Right atrium auricular region (tissue), 2 donors: ENCODE measurements around the gene ACR. TPM values are rescaled to one million over a fixed set of nuclear protein-coding genes. Genes with fewer than 3 reads are reported as not detected.

Experiments used
- DNase-seq: peaks from one replicate; pipeline ENCODE4 v3.0.0-alpha.2; 2019; ENCODE audit warnings: low spot score
- H3K27ac ChIP-seq, 2 donors: fragments of 200-600 bp; sonication (generic); 1 replicate in 1 of 2; 2 replicates in 1 of 2; pipeline ENCODE4 v1.5.1; 2016 to 2019
- H3K27me3 ChIP-seq, 2 donors: fragments of 200-600 bp; sonication (generic); one replicate each; pipeline versions ENCODE4 v1.5.1 to v1.6.0; 2017 to 2019
- H3K36me3 ChIP-seq: fragments of 200-600 bp; sonication (generic); one replicate; pipeline ENCODE4 v1.5.1; 2016
- H3K4me1 ChIP-seq, 2 donors: fragments of 200-600 bp; sonication (generic); one replicate each; pipeline versions ENCODE4 v1.5.1 to v1.6.0; 2017 to 2019
- H3K4me3 ChIP-seq, 2 donors: fragments of 200-600 bp; sonication (generic); 1 replicate in 1 of 2; 2 replicates in 1 of 2; pipeline ENCODE4 v1.5.1; 2017 to 2019; ENCODE audit warnings: mild to moderate bottlenecking in 1 of 2, moderate library complexity in 1 of 2
- H3K9me3 ChIP-seq, 2 donors: fragments of 200-600 bp; sonication (generic); one replicate each; pipeline ENCODE4 v1.5.1; 2019
- CTCF ChIP-seq, 2 donors: fragments of 200-600 bp; sonication (generic); IDR thresholded peaks; one replicate each; pipeline ENCODE4 v1.5.1; 2019; ENCODE audit warnings: antibody characterized with exemption in 2 of 2
- total RNA-seq, 2 donors: library from RNA; depleted of rRNA; stranded (reverse); fragments of >200 nt; gene quantifications; one replicate each; pipeline ENCODE4 v1.1.0, GENCODE V29; 2016

Gene ACR
- total RNA-seq, 2 donors from 2014 or later, result 0.39 TPM; not detected in 1

- no peak overlapping the region for H3K27ac ChIP-seq
- H3K4me1 ChIP-seq, result peaks cover 0 to 27% of the 10 kb centered on the region in 2 donors
- no peak overlapping the region for H3K4me3 ChIP-seq
- no peaks in the 10 kb centered on the region for H3K36me3 ChIP-seq
- H3K27me3 ChIP-seq, result no peaks in the 10 kb centered on the region
- TF ChIP-seq CTCF (IDR thresholded peaks at IDR 0.05), result no peak
- no peaks in the 10 kb centered on the region for H3K9me3 ChIP-seq
- DNase-seq, result no peak
Observed at GRCh38 chr22:50701428-50702154, 36.4 kb upstream of the ACR start.

- Histone ChIP-seq H3K27me3 (no peaks in the 10 kb centered on the region), H3K27ac (no peak overlapping the region), H3K9me3 (no peaks in the 10 kb centered on the region), H3K4me1 (peaks cover 0 to 21% of the 10 kb centered on the region in 2 donors), H3K36me3 (no peaks in the 10 kb centered on the region), H3K4me3 (no peak overlapping the region)
- no peak for TF ChIP-seq CTCF (IDR thresholded peaks at IDR 0.05)
- no peak for DNase-seq
Observed at GRCh38 chr22:50702261-50702671, 35.7 kb upstream of the ACR start.

GRCh38 chr22:50702821-50703725, 34.9 kb upstream of the ACR start:
- H3K9me3 ChIP-seq, result no peaks in the 10 kb centered on the region
- H3K36me3 ChIP-seq, result no peaks in the 10 kb centered on the region
- no peaks in the 10 kb centered on the region for H3K27me3 ChIP-seq
- no peak overlapping the region for H3K27ac ChIP-seq
- H3K4me3 ChIP-seq, result no peak overlapping the region
- DNase-seq, result no peak
- H3K4me1 ChIP-seq, result peaks cover 0 to 16% of the 10 kb centered on the region in 2 donors
- no peak for TF ChIP-seq CTCF (IDR thresholded peaks at IDR 0.05)

GRCh38 chr22:50703726-50704509, 34.1 kb upstream of the ACR start:
- Histone ChIP-seq H3K27me3 (no peaks in the 10 kb centered on the region), H3K9me3 (no peaks in the 10 kb centered on the region), H3K36me3 (no peaks in the 10 kb centered on the region), H3K4me1 (peaks cover 0 to 9% of the 10 kb centered on the region in 2 donors), H3K27ac (no peak overlapping the region), H3K4me3 (no peak overlapping the region)
- no peak for DNase-seq
- no peak for TF ChIP-seq CTCF (IDR thresholded peaks at IDR 0.05)

GRCh38 chr22:50704510-50705218, 33.3 kb upstream of the ACR start:
- no peak overlapping the region for H3K4me3 ChIP-seq
- no peak overlapping the region for H3K27ac ChIP-seq
- no peaks in the 10 kb centered on the region for H3K9me3 ChIP-seq
- DNase-seq, result no peak
- H3K4me1 ChIP-seq, result peaks cover 0 to 1% of the 10 kb centered on the region in 2 donors
- no peak for TF ChIP-seq CTCF (IDR thresholded peaks at IDR 0.05)
- no peaks in the 10 kb centered on the region for H3K36me3 ChIP-seq
- no peaks in the 10 kb centered on the region for H3K27me3 ChIP-seq
